SK-N-SH treated with all-trans-retinoic acid at 6 μM for 48 hours (cell line): ENCODE measurements around the gene F5.

Source experiments
- CSRNP3 ChIP-seq: fragments of 250-450 bp; sonication (Bioruptor Pico); IDR thresholded peaks from 2 replicates; pipeline ENCODE4 v1.5.1; 2021; ENCODE audit warnings: mild to moderate bottlenecking, moderate library complexity
- ESRRG ChIP-seq: fragments of 250-450 bp; sonication (Bioruptor Pico); IDR thresholded peaks from 2 replicates; pipeline ENCODE4 v1.6.1; 2021; ENCODE audit warnings: mild to moderate bottlenecking
- PATZ1 ChIP-seq: fragments of 250-450 bp; sonication (Bioruptor Pico); IDR thresholded peaks from 2 replicates; pipeline ENCODE4 v1.8.0; 2020; ENCODE audit warnings: mild to moderate bottlenecking, moderate library complexity, borderline replicate concordance
- TSHZ2 ChIP-seq: fragments of 250-450 bp; sonication (Bioruptor Pico); IDR thresholded peaks from 2 replicates; pipeline ENCODE4 v1.5.0; 2020; ENCODE audit warnings: mild to moderate bottlenecking, moderate library complexity

- TF ChIP-seq PATZ1 (CRISPR knock-in tag) (no peak), ESRRG (CRISPR knock-in tag) (no peak), CSRNP3 (CRISPR knock-in tag) (no peak), TSHZ2 (no peak)
These were observed 1.8 kb upstream of the F5 start for GRCh38 chr1:169588112-169588511.
